Measurements from ENCODE around the gene DENND1A.
"Not testable (repeated sequence)": the region's sequence is repeated elsewhere in the genome, so short reads cannot be mapped to it uniquely, and the experiment has no call there.

Gene DENND1A

GRCh38 chr9:123761905-123762605, 167.9 kb downstream of the DENND1A start:
- DNase-seq, result no peak

DNA sequence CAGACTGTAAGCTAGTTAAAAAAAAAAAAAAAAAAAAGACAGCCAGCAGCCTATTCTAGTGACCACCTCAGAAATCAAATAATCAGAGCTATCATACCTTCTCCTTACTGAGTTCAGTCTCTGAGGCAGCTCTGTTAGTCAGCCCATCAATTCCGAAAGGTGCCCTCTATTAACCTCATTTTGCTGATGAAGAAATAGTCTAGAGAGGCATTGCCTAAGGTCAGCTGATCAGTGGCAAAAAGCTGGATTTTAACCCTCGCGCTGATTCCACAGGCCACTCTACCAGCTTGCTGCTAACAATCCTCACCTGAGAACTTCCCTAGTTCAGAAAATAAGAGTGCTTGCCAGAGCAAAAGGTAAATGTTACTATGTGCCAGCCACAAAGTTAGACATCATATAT, 172.0 kb downstream of the DENND1A start:
- DNase-seq, result no peak

DNA sequence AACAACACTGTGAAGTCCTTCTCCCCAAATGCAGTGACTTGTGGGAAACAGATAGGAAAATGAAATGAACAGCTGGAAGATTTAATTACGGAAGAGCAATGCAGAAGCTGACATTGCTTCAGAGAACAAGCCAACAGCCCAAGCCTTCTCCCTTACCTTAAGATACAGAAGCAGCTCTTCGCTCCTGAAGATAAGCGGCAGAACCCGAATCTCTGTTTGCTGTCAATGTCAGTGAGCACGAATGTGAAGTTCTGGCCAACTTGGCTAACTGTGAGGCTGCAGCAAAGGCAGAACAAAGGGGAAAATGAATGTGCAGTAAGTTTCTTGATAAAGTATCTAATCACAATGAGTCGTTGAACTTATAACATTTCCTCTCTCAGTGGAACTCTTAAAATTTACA, 172.4 kb downstream of the DENND1A start:
- no peak for DNase-seq

DNA sequence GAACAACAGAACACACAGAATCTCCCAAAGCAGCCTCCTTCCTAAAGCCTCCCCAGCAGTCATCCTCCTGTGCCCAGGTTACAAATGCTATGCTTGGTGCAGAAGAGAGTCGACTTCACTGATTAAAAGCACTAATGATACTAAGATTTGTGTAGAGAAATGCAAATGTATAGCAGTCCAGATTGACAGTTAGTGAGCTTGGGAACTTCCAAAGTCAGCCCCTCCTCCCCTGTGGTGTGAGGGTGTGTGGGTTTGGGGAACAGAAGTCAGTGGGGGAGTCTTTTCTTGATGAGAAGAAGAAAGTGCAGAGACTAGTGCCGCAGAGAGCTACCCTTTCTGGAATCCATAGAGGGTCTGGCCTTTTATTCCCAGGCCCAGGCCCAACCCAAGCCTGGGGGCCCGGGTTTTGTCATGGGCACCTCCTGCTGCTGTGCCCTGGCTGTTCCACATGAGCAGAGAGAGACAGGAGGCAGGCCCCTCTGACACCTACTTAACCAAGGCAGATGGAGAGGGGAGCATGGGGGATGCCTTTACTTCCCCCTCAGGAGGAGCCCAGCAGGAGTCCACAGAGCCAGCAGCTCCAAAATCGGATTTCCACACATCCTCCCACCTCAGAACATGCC, 173.3 kb downstream of the DENND1A start:
- DNase-seq, result no peak

- DNase-seq, result no peak
These were observed 176.2 kb downstream of the DENND1A start for GRCh38 chr9:123753669-123754258.

- DNase-seq, result no peak
These were observed 176.9 kb downstream of the DENND1A start for GRCh38 chr9:123753016-123753415.

DNA sequence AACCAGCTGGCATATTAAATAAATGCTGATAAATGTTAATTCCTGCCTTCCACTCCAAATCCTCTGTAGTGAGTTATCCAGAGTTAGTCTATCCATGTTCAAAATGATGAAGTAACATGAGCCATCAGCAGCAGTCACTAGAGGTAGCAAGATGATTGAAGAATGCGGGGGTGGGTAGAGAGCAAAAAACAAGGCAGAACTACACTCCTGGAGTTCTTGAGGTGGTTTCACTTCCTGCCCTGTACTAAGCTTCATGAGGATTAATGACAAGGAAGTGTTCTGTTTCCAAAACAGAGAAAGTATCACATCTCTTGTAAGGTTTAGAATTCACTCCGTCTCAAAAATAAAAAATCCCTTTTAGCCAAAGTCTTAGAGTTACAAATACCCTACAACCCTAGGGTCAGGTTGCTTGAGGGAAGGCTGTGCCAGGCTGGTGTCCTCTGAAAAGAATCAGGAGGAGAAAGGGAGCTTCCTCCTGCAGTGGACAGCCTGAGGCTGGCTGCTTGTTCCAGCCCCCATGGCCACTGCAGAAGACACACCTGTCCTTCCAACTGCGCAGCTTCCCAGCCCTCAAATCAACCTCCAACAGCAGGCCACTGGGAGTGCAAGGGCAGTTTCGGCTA, 180.2 kb downstream of the DENND1A start:
- DNase-seq, result no peak

- no peak for DNase-seq
These were observed 183.2 kb downstream of the DENND1A start for GRCh38 chr9:123746765-123747164.

GRCh38 chr9:123745933-123746332, 184.0 kb downstream of the DENND1A start:
- DNase-seq, result no peak

DNA sequence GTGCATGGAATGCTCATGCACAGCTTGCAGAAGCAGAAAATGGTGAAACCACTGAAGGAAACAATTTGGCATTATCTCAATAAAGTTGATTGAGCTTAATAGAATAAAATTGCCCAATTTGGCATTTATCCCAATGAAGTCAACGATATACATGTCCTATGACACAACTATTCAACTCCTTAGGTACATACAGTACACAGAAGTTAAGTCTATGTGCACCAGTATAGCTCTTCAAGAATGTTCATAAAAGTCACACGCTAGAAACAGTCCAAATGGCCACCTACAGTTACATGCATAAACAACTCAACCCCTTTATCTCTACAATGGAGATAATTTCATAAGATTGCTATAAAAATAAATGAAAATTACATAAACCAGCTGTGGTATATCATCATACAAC, 184.5 kb downstream of the DENND1A start:
- DNase-seq, result no peak

GRCh38 chr9:123743737-123744136, 186.2 kb downstream of the DENND1A start:
- no peak for DNase-seq

DNA sequence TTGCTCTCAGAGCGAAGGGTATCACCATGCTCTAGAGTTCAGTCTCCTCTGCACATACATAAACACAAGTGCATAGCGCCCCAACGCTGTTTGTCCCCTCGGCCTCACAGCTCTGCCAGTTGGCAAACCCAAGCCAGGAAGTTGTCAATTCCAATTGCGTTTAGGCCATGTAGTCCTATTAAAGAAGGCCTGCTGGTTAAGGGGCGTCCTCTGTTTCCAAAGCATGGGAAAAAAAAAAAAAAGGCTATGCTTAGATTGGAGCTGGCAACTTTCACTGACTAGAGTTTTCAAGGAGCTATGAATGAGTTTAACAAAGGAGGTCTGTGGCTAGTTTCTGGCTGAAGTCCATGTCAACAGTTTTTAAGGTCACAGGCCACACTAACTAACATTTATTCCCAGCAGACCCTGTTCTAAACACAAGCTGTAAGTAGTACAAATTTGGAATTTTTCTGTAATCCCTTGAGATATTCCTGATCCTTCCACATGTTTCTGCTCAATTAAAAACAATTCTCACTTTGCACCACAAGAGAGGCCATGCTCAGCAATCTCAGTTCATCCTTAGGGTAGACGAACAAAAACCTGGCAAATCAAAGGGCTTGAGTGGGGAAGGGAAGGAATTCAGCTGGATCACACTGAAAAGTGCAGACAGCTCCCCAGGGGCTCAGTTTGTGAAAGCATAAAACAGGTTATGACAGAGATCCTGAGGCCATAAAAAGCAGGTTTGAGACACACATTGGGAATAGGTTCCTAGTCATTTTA, 187.7 kb downstream of the DENND1A start:
- no peak for DNase-seq

GRCh38 chr9:123741214-123741613, 188.7 kb downstream of the DENND1A start:
- no peak for DNase-seq

DNA sequence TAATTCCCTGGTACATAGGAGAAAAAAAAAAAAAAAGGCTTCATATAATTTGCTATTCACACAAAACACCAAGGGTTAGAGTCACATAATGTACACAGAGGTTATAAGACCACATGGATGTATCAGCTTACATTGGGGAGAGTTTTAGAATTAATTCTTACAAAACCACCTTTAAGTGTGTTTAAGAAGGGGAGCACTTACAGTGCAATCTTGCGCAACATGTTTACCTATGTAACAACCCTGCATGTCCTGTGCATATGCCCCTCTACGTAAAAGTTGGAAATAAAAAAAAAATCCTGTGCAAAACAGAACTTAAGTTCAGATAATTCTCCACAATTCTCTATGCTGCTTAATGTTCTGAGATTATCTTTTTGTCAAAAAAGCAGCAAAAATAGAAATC, 190.0 kb downstream of the DENND1A start:
- no peak for DNase-seq

- no peak for DNase-seq
These were observed 190.5 kb downstream of the DENND1A start for GRCh38 chr9:123739387-123739786.

GRCh38 chr9:123738648-123739047, 191.3 kb downstream of the DENND1A start:
- no peak for DNase-seq

DNA sequence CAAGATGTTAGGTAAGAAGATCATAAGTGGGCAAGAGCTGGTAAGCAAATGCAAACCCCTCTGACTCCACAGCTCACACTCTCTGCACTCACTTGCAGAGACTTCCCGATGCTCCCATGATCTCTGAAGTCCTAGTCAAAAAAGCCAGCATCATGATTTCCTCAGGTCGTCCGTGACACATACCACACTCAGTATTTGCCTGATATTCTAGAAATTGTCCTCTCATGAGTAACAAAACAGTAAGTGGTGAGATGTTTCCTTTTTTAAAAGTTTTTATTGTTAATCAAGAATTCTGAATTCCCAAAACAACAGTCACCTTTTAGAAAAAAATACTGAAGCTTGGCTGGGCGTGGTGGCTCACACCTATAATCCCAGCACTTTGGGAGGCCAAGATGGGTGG, 194.6 kb downstream of the DENND1A start:
- DNase-seq, result no peak

- not testable (repeated sequence) for DNase-seq
These were observed 201.4 kb downstream of the DENND1A start for GRCh38 chr9:123728571-123728970.

- no peak for DNase-seq
These were observed 202.6 kb downstream of the DENND1A start for GRCh38 chr9:123727332-123727731.

DNA sequence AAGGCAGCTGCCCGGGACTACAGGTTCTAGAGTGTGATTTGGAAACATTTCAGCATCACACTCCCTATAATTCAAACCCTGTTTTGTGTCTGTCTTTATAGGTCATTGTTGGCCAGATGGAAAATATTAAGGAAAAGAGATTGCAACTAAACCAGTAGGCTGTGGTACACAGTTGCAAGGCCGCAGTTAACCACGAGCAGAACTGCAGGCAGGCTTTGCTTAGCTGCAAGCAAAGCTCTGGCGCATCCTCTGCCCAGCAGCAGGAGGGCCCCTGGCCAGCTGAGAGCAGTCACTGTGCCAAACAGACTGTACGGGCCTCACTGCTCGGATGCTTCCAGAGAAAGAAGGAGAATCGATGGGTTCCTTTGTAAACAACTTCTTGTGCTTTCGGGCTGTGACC, 204.5 kb downstream of the DENND1A start:
- DNase-seq, result no peak

DNA sequence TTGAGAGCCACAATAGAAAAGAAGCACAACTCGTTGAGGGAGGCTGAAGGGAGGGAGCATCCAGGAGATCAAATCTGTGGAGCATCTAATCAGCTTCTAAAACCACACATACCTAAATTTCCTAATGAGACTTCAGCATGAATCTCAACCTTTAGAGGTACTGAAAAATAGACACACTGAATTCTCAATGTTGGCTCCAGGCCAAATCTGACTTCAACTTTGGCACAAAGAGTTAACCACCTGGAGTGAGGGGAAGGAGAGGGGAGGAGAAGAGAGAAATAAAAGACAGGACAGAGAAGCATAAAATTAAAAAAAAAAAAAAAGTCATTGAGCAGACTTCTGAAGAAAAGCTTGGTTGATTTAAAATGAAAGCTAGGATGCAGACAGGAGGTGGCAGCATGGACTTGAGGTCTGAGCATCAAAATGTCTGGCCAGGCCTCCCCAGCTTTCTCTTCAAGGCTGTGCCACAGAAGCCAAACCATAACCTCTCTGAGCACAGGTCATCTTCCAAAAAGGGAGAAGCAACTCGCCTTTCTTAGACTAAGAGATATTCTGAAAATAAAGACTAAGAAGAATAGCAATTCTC, 205.6 kb downstream of the DENND1A start:
- no peak for DNase-seq

GRCh38 chr9:123723135-123723875, 206.6 kb downstream of the DENND1A start:
- no peak for DNase-seq

Measured in stimulated activated naive CD4-positive, alpha-beta T cell treated with Interleukin-2 at 50 U/mL for 16 hours (primary cell).